Sigmoid colon (tissue), 4 donors: Measurements from ENCODE around the gene AGAP9.
"Not testable (repeated sequence)": the region's sequence is repeated elsewhere in the genome, so short reads cannot be mapped to it uniquely, and the experiment has no call there.

Experiments
- EP300 ChIP-seq, 4 donors: sonication (generic); formaldehyde crosslinking; IDR thresholded peaks; one replicate each; pipeline ENCODE4 v1.6.1; 2017; ENCODE audit warnings: antibody characterized with exemption in 4 of 4
- POLR2A ChIP-seq, 2 donors: fragments of 450-650 bp; IDR thresholded peaks; one replicate each; pipeline ENCODE4 v1.6.1; 2016; ENCODE audit warnings: antibody characterized with exemption in 2 of 2, mild to moderate bottlenecking in 2 of 2, moderate library complexity in 2 of 2
- TF ChIP-seq, protein P1 (sequence below), 4 experiments: fragments of 450-650 bp in 3 of 4; fragments of 200-600 bp in 1 of 4; IDR thresholded peaks; one replicate each; pipeline ENCODE4 v1.5.1; 2016 to 2019; ENCODE audit warnings: antibody characterized with exemption in 4 of 4, mild to moderate bottlenecking in 3 of 4, moderate library complexity in 2 of 4

DNA sequence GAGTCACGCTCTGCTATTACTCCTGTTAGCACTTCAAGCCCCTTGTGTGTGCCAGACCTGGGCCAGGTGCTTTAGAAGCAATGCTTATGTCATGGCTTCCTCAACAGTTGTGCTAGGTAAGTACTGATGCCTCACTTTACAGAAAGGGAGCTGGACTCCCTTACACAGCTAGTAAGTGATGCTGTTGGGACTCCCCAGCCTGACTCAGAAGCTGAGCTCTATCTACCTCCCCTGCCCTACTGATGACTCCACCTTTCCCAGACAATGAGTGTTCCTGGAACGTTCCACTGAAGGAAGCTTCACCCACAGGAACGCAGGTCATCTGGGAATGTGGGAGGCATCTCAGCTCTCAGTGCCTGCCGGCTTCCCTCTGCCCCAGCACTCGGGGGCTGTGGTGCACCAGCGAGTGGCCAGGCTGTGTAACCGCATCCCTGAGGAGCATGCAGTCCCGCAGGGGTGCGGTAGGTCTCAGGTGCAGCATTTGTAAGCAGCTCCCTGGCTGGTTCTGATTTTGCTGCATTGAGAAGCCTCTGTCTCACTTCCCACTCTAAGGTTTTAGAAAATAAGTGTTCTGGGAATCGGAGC, 42.2 kb downstream of the AGAP9 start:
- TF ChIP-seq, protein P1, sequence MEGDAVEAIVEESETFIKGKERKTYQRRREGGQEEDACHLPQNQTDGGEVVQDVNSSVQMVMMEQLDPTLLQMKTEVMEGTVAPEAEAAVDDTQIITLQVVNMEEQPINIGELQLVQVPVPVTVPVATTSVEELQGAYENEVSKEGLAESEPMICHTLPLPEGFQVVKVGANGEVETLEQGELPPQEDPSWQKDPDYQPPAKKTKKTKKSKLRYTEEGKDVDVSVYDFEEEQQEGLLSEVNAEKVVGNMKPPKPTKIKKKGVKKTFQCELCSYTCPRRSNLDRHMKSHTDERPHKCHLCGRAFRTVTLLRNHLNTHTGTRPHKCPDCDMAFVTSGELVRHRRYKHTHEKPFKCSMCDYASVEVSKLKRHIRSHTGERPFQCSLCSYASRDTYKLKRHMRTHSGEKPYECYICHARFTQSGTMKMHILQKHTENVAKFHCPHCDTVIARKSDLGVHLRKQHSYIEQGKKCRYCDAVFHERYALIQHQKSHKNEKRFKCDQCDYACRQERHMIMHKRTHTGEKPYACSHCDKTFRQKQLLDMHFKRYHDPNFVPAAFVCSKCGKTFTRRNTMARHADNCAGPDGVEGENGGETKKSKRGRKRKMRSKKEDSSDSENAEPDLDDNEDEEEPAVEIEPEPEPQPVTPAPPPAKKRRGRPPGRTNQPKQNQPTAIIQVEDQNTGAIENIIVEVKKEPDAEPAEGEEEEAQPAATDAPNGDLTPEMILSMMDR (IDR thresholded peaks at IDR 0.05), result not testable (repeated sequence)
- TF ChIP-seq EP300, POLR2A (IDR thresholded peaks at IDR 0.05): not testable (repeated sequence)
